GM19467 (cell line): ENCODE data around the gene SPINT2.
"Not testable (repeated sequence)": the region's sequence is repeated elsewhere in the genome, so short reads cannot be mapped to it uniquely, and the experiment has no call there.

Experiments used
- ATAC-seq: cut with Tn5 transposase; IDR thresholded peaks from one replicate; pipeline ENCODE4 v1.9.1; 2021; ENCODE audit warnings: mild to moderate bottlenecking, moderate library complexity; ENCODE audit not compliant: unreplicated experiment

The SPINT2 gene

GRCh38 chr19:38234615-38235014, 29.8 kb upstream of the SPINT2 start:
- ATAC-seq = no peak

- ATAC-seq = no peak
Measured at GRCh38 chr19:38239816-38240215, 24.6 kb upstream of the SPINT2 start.

DNA sequence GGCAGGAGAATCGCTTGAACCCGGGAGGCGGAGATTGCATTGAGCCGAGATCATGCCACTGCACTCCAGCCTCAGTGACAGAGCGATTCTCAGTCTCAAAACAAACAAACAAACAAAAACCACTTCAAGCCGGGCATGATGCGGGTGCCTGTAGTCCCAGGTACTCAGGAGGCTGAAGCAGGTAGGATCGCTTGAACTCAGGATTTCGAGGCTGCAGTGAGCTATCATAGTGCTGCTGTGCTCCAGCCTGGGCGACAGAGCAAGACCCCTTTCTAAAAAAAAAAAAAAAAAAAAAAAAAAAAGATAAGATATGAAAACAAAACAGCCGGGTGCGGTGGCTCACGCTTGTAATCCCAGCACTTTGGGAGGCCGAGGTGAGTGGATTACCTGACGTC, 21.1 kb upstream of the SPINT2 start:
- no peak for ATAC-seq

GRCh38 chr19:38245826-38246498, 18.4 kb upstream of the SPINT2 start:
- no peak for ATAC-seq

- ATAC-seq = no peak
Measured at GRCh38 chr19:38247126-38247525, 17.2 kb upstream of the SPINT2 start.

GRCh38 chr19:38247734-38248268, 16.6 kb upstream of the SPINT2 start:
- ATAC-seq = no peak

DNA sequence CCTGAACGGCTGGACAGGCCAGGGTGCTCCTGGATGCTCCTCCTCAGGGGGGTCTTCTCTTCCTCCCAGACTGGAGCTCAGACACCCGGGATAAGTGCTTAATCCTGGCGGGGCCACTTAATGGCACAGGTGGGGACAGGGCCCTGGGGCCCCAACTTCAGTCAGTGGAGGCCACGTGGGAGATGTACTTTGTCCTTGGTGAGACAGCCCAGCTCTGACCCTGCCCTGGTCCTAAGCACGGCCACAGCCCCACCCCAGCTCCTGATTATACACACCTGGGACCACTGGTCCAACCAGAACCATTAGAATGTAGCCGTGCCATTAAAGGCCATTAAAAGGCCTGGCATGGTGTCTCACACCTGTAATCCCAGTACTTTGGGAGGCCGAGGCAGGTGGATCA, 16.0 kb upstream of the SPINT2 start:
- ATAC-seq = no peak

- no peak for ATAC-seq
Measured at GRCh38 chr19:38250428-38250820, 13.9 kb upstream of the SPINT2 start.

- no peak for ATAC-seq
Measured at GRCh38 chr19:38250821-38251563, 13.4 kb upstream of the SPINT2 start.

DNA sequence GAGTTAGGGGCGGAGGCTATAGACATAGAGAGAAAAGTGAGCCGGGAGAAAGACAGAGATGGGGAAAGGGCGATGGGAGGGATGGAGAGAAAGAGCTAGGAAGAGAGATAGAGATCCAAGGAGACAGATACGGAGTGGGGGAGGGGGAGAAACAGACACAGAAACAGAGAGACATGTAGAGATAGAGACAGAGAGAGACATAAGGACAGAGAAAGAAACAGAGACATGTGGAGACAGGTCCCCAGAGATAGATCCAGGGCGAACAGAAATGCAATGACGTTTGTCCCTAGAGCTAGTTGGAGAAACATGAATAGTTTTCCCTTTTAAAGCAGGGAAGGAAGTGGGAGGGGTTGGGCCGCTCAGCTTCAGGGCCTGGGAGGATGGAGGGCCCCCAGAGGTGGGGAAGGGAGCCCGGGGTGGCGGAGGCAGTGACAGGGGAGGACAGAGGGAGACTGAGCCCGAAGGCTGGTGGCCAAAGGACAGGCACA, 12.8 kb upstream of the SPINT2 start:
- no peak for ATAC-seq

DNA sequence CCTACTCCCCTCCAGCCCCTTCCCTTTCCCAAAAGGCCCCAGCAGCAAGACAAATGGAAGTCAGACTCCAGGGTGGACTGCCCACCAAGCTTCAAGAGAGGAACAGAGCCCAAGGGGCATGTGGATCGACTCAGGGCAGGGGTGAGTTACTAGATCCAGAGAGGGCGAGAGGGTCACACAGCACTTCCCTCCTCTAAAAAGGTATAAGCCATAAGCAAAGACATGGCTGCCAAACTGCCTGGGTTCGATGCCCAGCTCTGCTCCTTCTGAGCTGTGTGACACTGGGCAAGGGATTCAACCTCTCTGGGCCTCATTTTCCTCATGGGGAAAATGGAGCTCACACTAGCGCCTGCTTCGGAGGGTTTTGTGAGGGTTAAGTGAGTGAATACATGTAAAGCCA, 12.0 kb upstream of the SPINT2 start:
- no peak for ATAC-seq

DNA sequence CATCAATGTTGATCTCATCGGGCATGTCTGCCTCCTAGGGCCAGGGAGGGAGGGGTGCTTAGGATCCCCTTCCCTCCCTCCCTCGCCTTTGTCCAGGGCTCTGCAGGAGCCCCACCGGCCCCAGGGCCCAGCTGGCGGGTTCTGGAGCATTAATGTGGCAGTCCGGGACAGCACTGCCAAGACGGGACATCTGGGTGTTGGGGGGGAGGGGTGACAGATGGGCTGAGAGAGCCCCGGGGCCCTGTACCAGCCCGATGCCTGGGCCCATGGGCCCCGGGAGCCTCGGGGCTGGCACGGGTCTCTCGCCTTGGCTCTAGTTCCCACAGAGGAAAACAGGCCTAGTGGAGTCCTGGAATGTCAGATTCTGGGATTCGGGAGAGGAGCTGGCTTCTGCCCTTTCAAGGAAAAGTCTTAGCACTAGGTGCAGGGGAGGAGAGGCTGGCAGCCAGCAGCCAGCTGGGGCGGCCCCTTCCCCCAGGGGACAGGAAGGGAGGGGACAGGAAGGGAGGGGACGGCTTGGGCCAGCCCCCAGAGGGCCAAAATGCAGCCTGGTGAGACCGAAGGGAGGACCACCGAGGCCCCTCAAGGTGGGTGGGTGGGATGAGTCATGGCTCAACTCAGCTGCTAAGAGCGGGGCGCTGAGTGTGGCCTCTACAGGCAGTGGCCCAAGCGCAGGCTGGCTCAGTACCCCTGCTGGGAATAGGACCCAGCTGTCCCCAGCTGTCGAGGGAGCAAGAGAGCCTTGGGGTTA, 11.3 kb upstream of the SPINT2 start:
- no peak for ATAC-seq

DNA sequence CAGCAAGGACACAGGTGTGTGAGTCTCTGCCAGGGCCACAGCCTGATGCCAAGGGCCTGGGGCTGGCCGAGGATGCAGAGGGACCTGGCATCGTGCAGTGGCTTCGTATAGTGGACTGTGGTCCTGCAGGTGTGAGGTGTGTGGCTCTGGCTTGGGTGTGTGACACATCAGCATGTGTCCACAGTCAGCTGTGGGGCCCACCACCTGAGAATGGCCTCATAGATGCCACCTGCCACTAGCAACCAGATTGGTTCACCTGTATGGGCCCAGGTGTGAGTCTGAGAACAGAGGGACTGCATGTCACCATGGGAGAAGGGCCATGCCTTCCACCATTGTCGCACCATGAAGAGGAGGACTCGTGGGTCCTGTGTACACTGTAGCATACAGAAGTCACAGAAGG, 10.6 kb upstream of the SPINT2 start:
- no peak for ATAC-seq

DNA sequence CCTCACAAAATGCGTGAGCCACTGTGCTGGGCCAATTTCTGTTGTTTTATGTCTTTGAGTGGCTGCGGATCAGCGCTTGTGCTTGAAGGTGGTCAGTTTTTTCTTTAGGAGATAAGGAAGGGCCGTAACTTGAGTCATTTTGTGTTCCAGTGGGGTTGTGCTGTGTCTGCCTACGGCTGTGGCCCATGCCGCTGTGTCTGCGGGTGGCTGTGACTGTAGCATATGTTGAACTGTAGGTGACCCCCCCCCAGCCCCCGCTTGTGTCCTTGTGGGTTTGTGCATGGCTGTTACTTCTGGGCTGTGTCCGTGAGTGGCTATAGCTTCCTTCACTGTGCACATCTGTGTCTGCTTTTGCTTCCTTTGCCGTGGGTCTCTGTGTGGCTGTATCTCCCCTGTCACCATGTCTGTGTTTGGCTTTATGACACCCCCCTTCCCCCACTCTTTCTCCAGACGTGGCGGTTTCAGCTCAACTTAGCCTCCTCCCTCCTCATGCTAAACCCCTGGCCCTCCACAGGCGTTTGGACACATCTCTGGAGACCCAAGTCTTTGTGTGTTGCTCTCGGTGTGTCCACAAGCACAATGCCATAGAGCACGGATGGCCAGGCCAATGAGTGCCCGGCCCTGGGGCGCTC, 8.9 kb upstream of the SPINT2 start:
- ATAC-seq = no peak

GRCh38 chr19:38261942-38262341, 2.4 kb upstream of the SPINT2 start:
- not testable (repeated sequence) for ATAC-seq

GRCh38 chr19:38262585-38263268, 1.6 kb upstream of the SPINT2 start:
- no peak for ATAC-seq

GRCh38 chr19:38263689-38264485, 486 bp upstream of the SPINT2 start:
- ATAC-seq = no peak

DNA sequence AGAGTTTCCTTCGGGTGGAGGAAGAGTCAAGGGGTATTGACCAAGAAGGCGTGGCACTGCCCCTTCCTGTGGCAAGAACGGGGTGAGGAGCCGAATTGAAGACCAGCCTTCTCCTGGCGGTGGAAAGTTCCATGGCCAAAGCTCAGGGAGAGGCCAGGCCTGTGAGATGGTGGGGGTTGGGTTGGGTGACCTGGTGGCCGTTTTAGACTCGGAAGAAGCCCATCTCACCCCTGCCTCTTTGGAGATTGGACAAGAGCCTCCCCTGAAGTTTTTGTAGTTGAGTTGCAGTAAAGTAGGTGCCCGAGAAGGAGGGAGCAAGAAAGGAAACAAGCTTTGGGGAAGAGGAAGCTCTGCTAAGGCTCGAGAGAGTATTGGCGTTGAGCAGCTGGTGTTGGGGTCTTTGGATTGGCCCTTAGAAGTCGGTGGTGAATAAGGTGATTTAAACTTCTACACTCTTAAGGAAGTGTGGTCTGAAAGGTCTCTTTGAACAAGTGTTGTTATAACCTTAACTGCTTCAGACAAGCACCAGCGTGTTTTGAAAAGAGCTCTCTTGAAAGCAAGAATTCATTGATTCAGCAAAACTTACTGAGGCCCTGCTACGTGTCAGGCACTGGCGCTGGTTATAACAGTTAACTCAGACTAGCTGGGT, 964 bp downstream of the SPINT2 start:
- no peak for ATAC-seq

- no peak for ATAC-seq
Measured at GRCh38 chr19:38265921-38266429, 1.6 kb downstream of the SPINT2 start.
